Activated B cell treated with CpG ODN at 0.5 μM for 24 hours (primary cell): ENCODE measurements around the gene MYH1. TPM values are rescaled to one million over a fixed set of nuclear protein-coding genes. Genes with fewer than 3 reads are reported as not detected.

ENCODE experiments used
- ATAC-seq: fragments of 200-7000 bp; cut with Tn5 transposase; one replicate; pipeline ENCODE4 v1.10.0; 2021; ENCODE audit warnings: low read depth, mild to moderate bottlenecking, moderate library complexity
- CTCF ChIA-PET: fragments of 350-600 bp; sonication (Branson Sonifier 250); formaldehyde crosslinking; loops from one replicate; lab custom pipeline; 2021; ENCODE audit warnings: antibody characterized with exemption; lab: Charles Lee
- POLR2A ChIA-PET: fragments of 350-600 bp; sonication (Branson Sonifier 250); formaldehyde crosslinking; loops from one replicate; lab custom pipeline; 2021; ENCODE audit warnings: antibody characterized with exemption; lab: Charles Lee
- DNase-seq: peaks from one replicate; pipeline ENCODE4 v3.0.0; 2022
- H3K27ac Mint-ChIP-seq: one replicate; pipeline ENCODE4 v1.8.0; 2020; ENCODE audit warnings: mixed read lengths
- H3K27me3 Mint-ChIP-seq: one replicate; pipeline ENCODE4 v1.8.0; 2021; ENCODE audit warnings: mixed read lengths
- H3K36me3 Mint-ChIP-seq: one replicate; pipeline ENCODE4 v1.8.0; 2021; ENCODE audit warnings: low read depth, mixed read lengths
- H3K4me1 Mint-ChIP-seq: one replicate; pipeline ENCODE4 v1.8.0; 2021; ENCODE audit warnings: mixed read lengths
- H3K4me3 Mint-ChIP-seq: one replicate; pipeline ENCODE4 v1.8.0; 2020; ENCODE audit warnings: mild to moderate bottlenecking, mixed read lengths
- H3K9me3 Mint-ChIP-seq: one replicate; pipeline ENCODE4 v1.8.0; 2020; ENCODE audit warnings: mixed read lengths
- intact Hi-C: fragments of 100-400 bp; cut with micrococcal nuclease; formaldehyde crosslinking; loops from one replicate; pipeline ENCODE4 v1.15.1; 2024
- total RNA-seq: library from RNA; stranded (reverse); gene quantifications from 2 replicates; pipeline ENCODE4 v1.2.3, GENCODE V29; 2022
- TF ChIP-seq, protein P1 (sequence below): fragments of 200-600 bp; IDR thresholded peaks from one replicate; pipeline ENCODE4 v1.8.0; 2022; ENCODE audit warnings: antibody characterized with exemption, mild to moderate bottlenecking

The MYH1 gene
- not detected in 2 replicates for total RNA-seq

DNA sequence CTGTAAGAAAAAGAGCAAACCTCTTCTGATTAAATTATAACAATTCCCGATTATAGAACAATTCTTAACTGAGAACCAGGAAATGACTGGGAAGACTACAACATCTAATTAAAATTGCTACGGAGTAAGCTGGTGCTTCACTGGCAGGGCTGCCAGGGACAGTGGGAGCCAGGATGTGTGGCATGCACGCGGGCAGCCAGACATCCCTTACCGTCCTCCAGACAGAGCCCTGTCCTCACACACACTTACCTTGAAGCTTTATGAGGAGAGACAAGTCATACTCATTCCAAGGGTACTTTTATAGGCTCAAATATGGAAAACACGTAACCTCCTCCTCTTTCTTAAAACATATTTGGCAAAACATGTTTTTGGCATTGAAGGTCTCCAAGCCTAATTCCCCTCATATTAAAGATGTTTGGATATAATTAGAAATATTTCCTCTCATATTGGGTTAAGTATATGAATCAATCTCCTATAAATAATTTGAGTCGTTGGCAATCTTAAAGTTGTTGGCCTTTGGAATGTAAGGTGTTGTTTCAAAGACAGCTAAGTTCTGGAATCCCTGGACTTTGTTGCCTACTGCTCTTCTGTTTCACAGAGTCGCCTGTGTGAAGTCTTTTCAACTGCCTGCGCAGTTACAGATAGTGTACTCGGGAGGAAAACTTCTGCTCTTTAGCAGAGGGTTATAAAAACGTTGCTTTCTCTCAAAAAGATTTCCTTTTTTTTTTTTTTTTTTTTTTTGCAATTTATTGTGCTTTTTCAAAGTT, at the start of gene MYH1:
MYH1 (minus strand) TSS at position 272 of the 767 bp plus-strand sequence. CDS start 1,900 bp downstream, outside the sequence.
- ChIA-PET CTCF (no interaction called here), POLR2A (no interaction called here)
- ATAC-seq (no peak), DNase-seq (no peak)
- Mint-ChIP-seq H3K36me3 (no peaks in the 10 kb centered on the region), H3K27me3 (no peaks in the 10 kb centered on the region), H3K9me3 (no peaks in the 10 kb centered on the region), H3K4me1 (no peaks in the 10 kb centered on the region), H3K27ac (no peak within 1 kb of the TSS), H3K4me3 (no peak within 1 kb of the TSS)
- intact Hi-C loops: no loop called here
- TF ChIP-seq, protein P1, sequence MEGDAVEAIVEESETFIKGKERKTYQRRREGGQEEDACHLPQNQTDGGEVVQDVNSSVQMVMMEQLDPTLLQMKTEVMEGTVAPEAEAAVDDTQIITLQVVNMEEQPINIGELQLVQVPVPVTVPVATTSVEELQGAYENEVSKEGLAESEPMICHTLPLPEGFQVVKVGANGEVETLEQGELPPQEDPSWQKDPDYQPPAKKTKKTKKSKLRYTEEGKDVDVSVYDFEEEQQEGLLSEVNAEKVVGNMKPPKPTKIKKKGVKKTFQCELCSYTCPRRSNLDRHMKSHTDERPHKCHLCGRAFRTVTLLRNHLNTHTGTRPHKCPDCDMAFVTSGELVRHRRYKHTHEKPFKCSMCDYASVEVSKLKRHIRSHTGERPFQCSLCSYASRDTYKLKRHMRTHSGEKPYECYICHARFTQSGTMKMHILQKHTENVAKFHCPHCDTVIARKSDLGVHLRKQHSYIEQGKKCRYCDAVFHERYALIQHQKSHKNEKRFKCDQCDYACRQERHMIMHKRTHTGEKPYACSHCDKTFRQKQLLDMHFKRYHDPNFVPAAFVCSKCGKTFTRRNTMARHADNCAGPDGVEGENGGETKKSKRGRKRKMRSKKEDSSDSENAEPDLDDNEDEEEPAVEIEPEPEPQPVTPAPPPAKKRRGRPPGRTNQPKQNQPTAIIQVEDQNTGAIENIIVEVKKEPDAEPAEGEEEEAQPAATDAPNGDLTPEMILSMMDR: no peak

DNA sequence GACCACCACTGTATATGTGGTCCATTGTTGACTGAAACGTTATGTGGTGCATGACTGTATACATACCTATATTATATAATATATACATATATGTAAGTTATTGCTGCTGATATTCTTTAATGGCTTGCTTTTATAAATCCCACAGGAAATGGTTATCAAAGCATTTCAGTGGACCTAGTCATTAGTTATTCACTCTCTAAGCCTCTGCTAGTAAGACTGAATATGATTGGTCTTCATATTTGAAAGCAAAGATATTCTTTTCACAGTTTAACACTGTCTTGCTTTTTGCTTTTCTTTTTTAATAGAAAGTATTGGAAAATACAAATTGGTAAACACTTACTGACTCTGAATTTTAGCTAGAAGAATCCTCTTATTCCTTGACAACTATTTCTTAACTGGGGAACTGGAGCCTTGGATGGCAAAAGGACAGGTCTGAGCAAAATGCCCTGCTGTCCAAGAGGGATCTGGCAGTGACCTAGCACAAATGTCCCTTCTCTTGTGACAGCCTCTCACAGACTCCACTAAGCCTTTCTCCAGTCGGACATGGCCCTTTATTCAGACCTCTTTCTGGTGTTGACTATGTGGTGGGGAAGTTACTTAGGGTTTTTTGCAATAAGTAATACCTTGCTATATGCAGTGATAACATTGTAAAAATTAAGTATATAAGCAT, 45.8 kb upstream of the MYH1 start:
- CTCF ChIA-PET: no interaction called here
- H3K27me3 Mint-ChIP-seq: peaks cover 9% of the 10 kb centered on the region
- no peaks in the 10 kb centered on the region for H3K36me3 Mint-ChIP-seq
- no peak for ATAC-seq
- no peaks in the 10 kb centered on the region for H3K9me3 Mint-ChIP-seq
- H3K4me3 Mint-ChIP-seq: no peak overlapping the region
- no peak for DNase-seq
- intact Hi-C loops: no loop called here
- H3K27ac Mint-ChIP-seq: no peak overlapping the region
- POLR2A ChIA-PET: no interaction called here
- TF ChIP-seq, protein P1: no peak
- no peaks in the 10 kb centered on the region for H3K4me1 Mint-ChIP-seq

DNA sequence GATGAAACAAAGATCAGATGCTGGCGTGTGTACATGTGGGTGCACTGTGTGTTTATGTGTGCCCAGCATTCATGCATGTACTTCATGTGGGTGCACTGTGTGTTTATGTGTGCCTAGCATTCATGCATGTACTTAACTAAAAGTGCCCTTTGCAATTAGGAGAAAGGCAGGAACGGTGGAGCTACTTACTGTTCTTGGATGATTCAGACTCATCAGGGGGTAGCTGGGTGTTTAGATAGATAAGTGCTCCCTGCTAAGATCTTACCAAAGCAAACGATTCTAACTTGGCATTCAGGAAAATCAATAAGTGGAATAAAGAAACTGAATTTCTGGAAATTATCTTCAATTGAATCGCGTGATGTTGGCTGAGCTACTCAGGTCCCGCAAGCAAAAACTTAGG, 39.7 kb upstream of the MYH1 start:
- ChIA-PET POLR2A (no interaction called here), CTCF (no interaction called here)
- no peak overlapping the region for H3K27ac Mint-ChIP-seq
- intact Hi-C loops: no loop called here
- no peak overlapping the region for H3K4me3 Mint-ChIP-seq
- ATAC-seq (no peak), DNase-seq (no peak)
- H3K27me3 Mint-ChIP-seq: peaks cover 3% of the 10 kb centered on the region
- H3K9me3 Mint-ChIP-seq: peaks cover 3% of the 10 kb centered on the region
- no peaks in the 10 kb centered on the region for H3K36me3 Mint-ChIP-seq
- TF ChIP-seq, protein P1: no peak
- H3K4me1 Mint-ChIP-seq: no peaks in the 10 kb centered on the region

DNA sequence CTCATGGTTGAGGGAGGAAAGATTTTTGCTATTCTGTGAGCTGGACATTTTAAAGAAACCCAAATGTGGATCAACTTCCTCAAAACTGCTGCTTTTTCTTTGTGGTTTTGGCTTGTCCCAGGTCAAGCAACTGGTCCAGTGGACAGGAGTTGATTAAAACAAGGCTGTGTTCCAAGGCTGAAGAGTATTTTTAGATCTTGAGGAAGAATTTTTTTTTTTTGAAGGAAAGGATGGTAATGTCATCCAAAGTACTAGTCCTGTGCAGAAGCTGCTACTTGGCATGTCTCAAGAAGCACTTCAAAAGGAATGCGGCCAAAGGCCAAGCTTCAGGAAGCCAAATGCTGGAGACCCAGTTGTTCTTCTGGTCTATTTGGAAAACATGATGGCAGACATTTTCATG, 39.1 kb upstream of the MYH1 start:
- Mint-ChIP-seq H3K27ac (no peak overlapping the region), H3K4me3 (no peak overlapping the region), H3K9me3 (peaks cover 3% of the 10 kb centered on the region), H3K4me1 (no peaks in the 10 kb centered on the region), H3K36me3 (no peaks in the 10 kb centered on the region), H3K27me3 (peaks cover 3% of the 10 kb centered on the region)
- CTCF ChIA-PET: no interaction called here
- DNase-seq: no peak
- TF ChIP-seq, protein P1: no peak
- intact Hi-C loops: no loop called here
- POLR2A ChIA-PET: no interaction called here
- ATAC-seq: no peak

DNA sequence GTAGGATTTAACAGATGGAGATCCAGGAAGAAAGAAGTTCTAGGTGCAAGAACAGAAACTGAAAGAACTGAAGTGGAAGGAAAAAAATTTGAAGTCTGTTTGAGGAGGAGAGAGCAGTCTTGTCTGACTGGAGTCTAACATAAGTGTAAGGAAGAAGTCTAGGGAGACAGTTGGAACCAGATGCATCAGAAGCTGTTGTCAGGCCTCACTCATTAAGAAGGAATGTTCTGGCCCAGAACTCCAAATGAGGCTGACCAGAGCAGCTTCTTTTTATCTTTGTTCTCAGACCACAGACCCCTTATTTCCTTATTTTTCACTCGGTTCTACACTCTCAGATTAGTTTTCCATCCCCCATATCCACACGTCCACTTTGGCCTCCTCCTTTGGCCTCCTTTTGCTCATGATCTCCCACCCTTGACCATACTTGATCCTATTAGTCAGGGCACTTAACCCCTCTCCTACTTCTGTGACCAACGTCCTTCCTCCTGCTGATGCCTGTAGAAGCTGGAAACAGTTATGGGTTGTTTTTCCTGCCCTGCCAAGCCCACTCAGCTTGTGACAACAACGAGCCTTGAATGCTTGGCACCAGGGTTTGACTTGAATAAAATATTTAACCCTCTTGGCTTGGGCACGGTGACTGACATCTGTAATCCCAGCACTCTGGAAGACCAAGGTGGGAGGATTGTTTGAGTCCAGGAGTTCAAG, 38.1 kb upstream of the MYH1 start:
- H3K4me3 Mint-ChIP-seq: no peak overlapping the region
- H3K36me3 Mint-ChIP-seq: no peaks in the 10 kb centered on the region
- no peaks in the 10 kb centered on the region for H3K4me1 Mint-ChIP-seq
- no peak overlapping the region for H3K27ac Mint-ChIP-seq
- DNase-seq (no peak), ATAC-seq (no peak)
- no peaks in the 10 kb centered on the region for H3K27me3 Mint-ChIP-seq
- peaks cover 3% of the 10 kb centered on the region for H3K9me3 Mint-ChIP-seq
- ChIA-PET CTCF (no interaction called here), POLR2A (no interaction called here)
- TF ChIP-seq, protein P1: no peak
- intact Hi-C loops: no loop called here
